B cell (primary cell): ENCODE data around the gene SLC7A7. TPM values are rescaled to one million over a fixed set of nuclear protein-coding genes. Genes with fewer than 3 reads are reported as not detected.

Experiments used
- ATAC-seq: fragments of 200-7000 bp; cut with Tn5 transposase; one replicate; pipeline ENCODE4 v1.10.0; 2021; ENCODE audit warnings: low read depth, mild to moderate bottlenecking, moderate number of reproducible peaks, moderate library complexity
- CTCF ChIA-PET: fragments of 350-600 bp; sonication (Branson Sonifier 250); formaldehyde crosslinking; loops from one replicate; lab custom pipeline; 2021; ENCODE audit warnings: antibody characterized with exemption, inconsistent platforms; lab: Charles Lee
- POLR2A ChIA-PET: fragments of 350-600 bp; sonication (Branson Sonifier 250); formaldehyde crosslinking; loops from one replicate; lab custom pipeline; 2021; ENCODE audit warnings: antibody characterized with exemption; lab: Charles Lee
- DNase-seq: peaks from one replicate; pipeline ENCODE4 v3.0.0; 2013
- H2AFZ ChIP-seq: 2 replicates; pipeline ENCODE4 v1.6.1; 2012; ENCODE audit warnings: mild to moderate bottlenecking, low read depth, low read length; ENCODE audit not compliant: insufficient read depth, poor library complexity, severe bottlenecking
- H3K27ac ChIP-seq, 2 donors: 1 replicate in 1 of 2; 2 replicates in 1 of 2; pipeline ENCODE4 v1.5.1; 2012 to 2013; ENCODE audit warnings: low read length in 2 of 2, mild to moderate bottlenecking in 2 of 2, moderate library complexity in 1 of 2
- H3K27me3 ChIP-seq, 4 experiments: fragments of 200-600 bp in 1 of 4; sonication (generic) in 1 of 4; replicated peaks in 1 of 4; 1 replicate in 2 of 4; 2 replicates in 2 of 4; pipeline versions ENCODE4 v1.6.1 to v1.7.0; 2013 to 2016; ENCODE audit warnings: low read length in 3 of 4, mild to moderate bottlenecking in 2 of 4, mixed read lengths in 1 of 4, moderate library complexity in 1 of 4; ENCODE audit not compliant: insufficient read depth in 4 of 4, control insufficient read depth in 3 of 4; ENCODE audit errors: control extremely low read depth in 1 of 4
- H3K36me3 ChIP-seq, 2 experiments: replicated peaks in 1 of 2; 1 replicate in 1 of 2; 2 replicates in 1 of 2; pipeline versions ENCODE4 v1.6.1 to v1.7.1; 2013; ENCODE audit warnings: low read length in 1 of 2; ENCODE audit not compliant: insufficient read depth in 2 of 2, control insufficient read depth in 1 of 2; ENCODE audit errors: control extremely low read depth in 1 of 2, extremely low read depth in 1 of 2
- H3K4me1 ChIP-seq, 2 donors: fragments of 200-600 bp in 1 of 2; sonication (generic) in 1 of 2; 1 replicate in 1 of 2; 2 replicates in 1 of 2; pipeline versions ENCODE4 v1.5.1 to v1.6.1; 2013 to 2017; ENCODE audit warnings: low read length in 2 of 2; ENCODE audit not compliant: control insufficient read depth in 2 of 2, insufficient read depth in 2 of 2
- H3K4me2 ChIP-seq: replicated peaks from 2 replicates; pipeline ENCODE3; 2012; ENCODE audit warnings: mild to moderate bottlenecking, low read depth, low read length; ENCODE audit not compliant: poor library complexity, severe bottlenecking
- H3K4me3 ChIP-seq, 5 experiments: fragments of 200-600 bp in 1 of 5; sonication (generic) in 1 of 5; 1 replicate in 3 of 5; 2 replicates in 2 of 5; pipeline versions ENCODE4 v1.5.1 to v1.7.0; 2011 to 2016; ENCODE audit warnings: low read length in 4 of 5, mild to moderate bottlenecking in 4 of 5, low read depth in 2 of 5, control low read depth in 1 of 5, moderate library complexity in 1 of 5; ENCODE audit not compliant: insufficient read depth in 1 of 5; ENCODE audit errors: control extremely low read depth in 1 of 5, extremely low read depth in 1 of 5
- H3K79me2 ChIP-seq: fragments of 200-600 bp; sonication (generic); one replicate; pipeline ENCODE4 v1.6.0; 2016; ENCODE audit warnings: low read length; ENCODE audit not compliant: control insufficient read depth, insufficient read depth
- H3K9ac ChIP-seq: fragments of 200-600 bp; sonication (generic); 2 replicates; pipeline ENCODE4 v1.6.1; 2017; ENCODE audit warnings: mild to moderate bottlenecking, low read length, moderate library complexity
- H3K9me3 ChIP-seq, 3 donors: one replicate each; pipeline versions ENCODE4 v1.6.1 to v1.7.1; 2013; ENCODE audit warnings: low read length in 2 of 3; ENCODE audit not compliant: control insufficient read depth in 2 of 3, insufficient read depth in 1 of 3; ENCODE audit errors: control extremely low read depth in 1 of 3
- H4K20me1 ChIP-seq: 2 replicates; pipeline ENCODE4 v1.6.0; 2012; ENCODE audit warnings: mild to moderate bottlenecking, low read length; ENCODE audit not compliant: insufficient read depth, control insufficient read depth, poor library complexity, severe bottlenecking
- H3K27ac Mint-ChIP-seq: one replicate; pipeline ENCODE4 v1.8.0; 2021; ENCODE audit warnings: mixed read lengths
- H3K27me3 Mint-ChIP-seq: one replicate; pipeline ENCODE4 v1.8.0; 2021; ENCODE audit warnings: mixed read lengths
- H3K4me1 Mint-ChIP-seq: one replicate; pipeline ENCODE4 v1.8.0; 2021; ENCODE audit warnings: mixed read lengths
- H3K4me3 Mint-ChIP-seq: one replicate; pipeline ENCODE4 v1.8.0; 2021; ENCODE audit warnings: mixed read lengths
- H3K9me3 Mint-ChIP-seq: one replicate; pipeline ENCODE4 v1.8.0; 2022; ENCODE audit warnings: mixed read lengths; ENCODE audit not compliant: insufficient read depth
- CTCF ChIP-seq: fragments of 200-600 bp; IDR thresholded peaks from one replicate; pipeline ENCODE4 v1.8.0; 2022; ENCODE audit warnings: antibody characterized with exemption, mild to moderate bottlenecking
- EZH2 ChIP-seq: IDR thresholded peaks from 2 replicates; pipeline ENCODE4 v1.6.1; 2012; ENCODE audit warnings: borderline replicate concordance, low read depth, mild to moderate bottlenecking, moderate library complexity, low read length; ENCODE audit not compliant: insufficient read depth, poor library complexity, severe bottlenecking
- WGBS: methylation state at CpG from one replicate; pipeline ENCODE4 v1.1.5; 2013; ENCODE audit warnings: missing lambda C conversion rate; ENCODE audit not compliant: insufficient coverage; 5-methylcytosine and 5-hydroxymethylcytosine counted together
- intact Hi-C: fragments of 100-400 bp; cut with micrococcal nuclease; formaldehyde crosslinking; loops from one replicate; pipeline ENCODE4 v1.10.0; 2022
- polyA plus RNA-seq: library from polyadenylated mRNA; depleted of rRNA; stranded (reverse); fragments of >200 nt; gene quantifications from 2 replicates; pipeline ENCODE4 v1.2.3, GENCODE V29; 2012
- total RNA-seq, 2 donors: library from RNA; stranded (reverse); fragments of 120-200 nt in 1 of 2; gene quantifications; 1 replicate in 1 of 2; 2 replicates in 1 of 2; pipeline versions ENCODE4 v1.2.3 to v1.2.4, GENCODE V29; 2013 to 2022

Gene SLC7A7
- total and polyA plus RNA-seq, 2 donors (not counting 1 experiment from before 2014, with no cell fraction given), result 33.4 to 50.0 TPM

DNA sequence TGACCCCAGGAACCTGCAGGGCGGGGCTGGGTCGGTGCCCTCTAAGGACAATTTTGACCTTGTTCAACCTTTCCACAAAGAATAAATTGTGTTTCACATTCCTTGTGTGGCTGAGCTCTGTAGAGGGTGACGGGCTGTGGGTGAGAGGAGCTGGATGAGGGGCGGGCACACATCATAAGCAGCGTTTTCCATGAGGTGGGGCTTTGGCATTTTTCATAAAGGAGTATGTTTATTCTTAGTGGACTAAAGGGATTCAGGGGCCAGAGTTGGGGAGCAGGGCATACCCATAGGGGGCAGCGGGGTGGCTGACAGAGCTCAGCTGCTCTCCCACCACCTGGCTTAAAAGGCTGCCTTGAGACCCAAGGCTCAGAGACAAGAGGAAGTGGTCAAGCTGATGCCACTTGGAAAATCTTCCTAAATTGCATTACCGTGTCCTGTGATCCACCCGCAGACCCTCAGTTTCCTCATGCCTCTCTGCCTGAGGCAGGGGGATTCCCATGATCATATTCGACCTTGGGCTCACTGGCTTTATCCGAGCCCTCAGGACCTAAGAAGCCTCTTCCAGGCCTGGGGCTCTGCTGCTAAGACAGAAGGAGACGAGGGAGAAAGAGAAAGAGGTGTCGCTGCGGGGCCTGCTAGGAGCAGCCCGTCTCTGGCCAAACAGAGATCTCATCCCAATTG is 32.6 kb upstream of the SLC7A7 start:
- no peak for ATAC-seq
- Mint-ChIP-seq H3K27me3 (peaks cover 10% of the 10 kb centered on the region), H3K27ac (no peak overlapping the region), H3K9me3 (no peaks in the 10 kb centered on the region), H3K4me3 (no peak overlapping the region), H3K4me1 (peaks cover 2% of the 10 kb centered on the region)
- Histone ChIP-seq H3K79me2 (no peaks in the 10 kb centered on the region), H3K27me3 (peaks cover 0 to 19% (median 0%) of the 10 kb centered on the region in 4 experiments), H3K9me3 (no peaks in the 10 kb centered on the region), H2AFZ (no peak overlapping the region), H3K27ac (no peak overlapping the region), H3K4me3 (no peak overlapping the region), H3K4me1 (peaks cover 0 to 1% of the 10 kb centered on the region in 2 donors), H3K9ac (no peak overlapping the region), H3K4me2 (no peak overlapping the region), H3K36me3 (no peaks in the 10 kb centered on the region), H4K20me1 (no peaks in the 10 kb centered on the region)
- POLR2A ChIA-PET, result no interaction called here
- intact Hi-C loops, result no loop called here
- CTCF ChIA-PET, result interaction anchor here (0.9 to 12.0 kb wide), 7 partner anchors 9 to 147 kb away, joined by 3 to 207 read pairs (median 6); partner anchors contain the start of genes MMP14 and MRPL52
- DNase-seq, result no peak
- WGBS, result 46% methylated on average over 6 of the region's 14 CpGs
- TF ChIP-seq EZH2, result no peak
- TF ChIP-seq CTCF, result no peak

DNA sequence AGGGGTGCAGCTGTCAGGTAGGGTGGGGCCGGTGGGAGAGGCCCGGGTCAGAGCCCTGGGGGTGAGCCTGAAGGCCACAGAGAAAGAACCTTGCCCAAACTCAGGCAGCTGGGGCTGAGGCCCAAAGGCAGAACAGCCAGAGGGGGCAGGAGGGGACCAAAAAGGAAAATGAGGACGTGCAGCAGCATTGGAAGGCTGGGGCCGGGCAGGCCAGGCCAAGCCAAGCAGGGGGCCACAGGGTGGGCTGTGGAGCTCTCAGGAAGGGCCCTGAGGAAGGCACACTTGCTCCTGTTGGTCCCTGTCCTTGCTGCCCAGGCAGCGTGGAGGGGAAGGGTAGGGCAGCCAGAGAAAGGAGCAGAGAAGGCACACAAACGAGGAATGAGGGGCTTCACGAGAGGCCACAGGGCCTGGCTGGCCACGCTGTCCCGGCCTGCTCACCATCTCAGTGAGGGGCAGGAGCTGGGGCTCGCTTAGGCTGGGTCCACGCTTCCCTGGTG is 31.6 kb upstream of the SLC7A7 start:
- 95% methylated on average over 11 of the region's 11 CpGs for WGBS
- peaks cover 0 to 19% (median 0%) of the 10 kb centered on the region in 4 experiments for H3K27me3 ChIP-seq
- no peaks in the 10 kb centered on the region for H3K36me3 ChIP-seq
- H4K20me1 ChIP-seq, result no peaks in the 10 kb centered on the region
- H3K27ac Mint-ChIP-seq, result no peak overlapping the region
- TF ChIP-seq EZH2 (no peak), CTCF (no peak)
- no peaks in the 10 kb centered on the region for H3K9me3 Mint-ChIP-seq
- no peaks in the 10 kb centered on the region for H3K4me1 ChIP-seq
- H3K27me3 Mint-ChIP-seq, result peaks cover 10% of the 10 kb centered on the region
- H3K4me3 Mint-ChIP-seq, result no peak overlapping the region
- DNase-seq (no peak), ATAC-seq (no peak)
- no peak overlapping the region for H3K27ac ChIP-seq
- no peaks in the 10 kb centered on the region for H3K4me1 Mint-ChIP-seq
- H3K79me2 ChIP-seq, result no peaks in the 10 kb centered on the region
- H2AFZ ChIP-seq, result no peak overlapping the region
- H3K9me3 ChIP-seq, result no peaks in the 10 kb centered on the region
- no peak overlapping the region for H3K9ac ChIP-seq
- intact Hi-C loops, result no loop called here
- H3K4me3 ChIP-seq, result no peak overlapping the region
- no peak overlapping the region for H3K4me2 ChIP-seq
- CTCF ChIA-PET, result interaction anchor here (8.9 to 12.0 kb wide), 2 partner anchors 15 to 25 kb away, joined by 90 to 207 read pairs; partner anchors contain the start of genes MMP14 and MRPL52
- POLR2A ChIA-PET, result no interaction called here
